Hematopoietic multipotent progenitor cell treated with erythropoietin and hydrocortisone succinate and interleukin-3 and kit ligand, for 4 days (in vitro differentiated cells): ENCODE results near the gene MRPL21.

Experiments used
- DNase-seq: peaks from one replicate; pipeline ENCODE4 v3.0.0-alpha.2; 2015

Gene MRPL21

DNA sequence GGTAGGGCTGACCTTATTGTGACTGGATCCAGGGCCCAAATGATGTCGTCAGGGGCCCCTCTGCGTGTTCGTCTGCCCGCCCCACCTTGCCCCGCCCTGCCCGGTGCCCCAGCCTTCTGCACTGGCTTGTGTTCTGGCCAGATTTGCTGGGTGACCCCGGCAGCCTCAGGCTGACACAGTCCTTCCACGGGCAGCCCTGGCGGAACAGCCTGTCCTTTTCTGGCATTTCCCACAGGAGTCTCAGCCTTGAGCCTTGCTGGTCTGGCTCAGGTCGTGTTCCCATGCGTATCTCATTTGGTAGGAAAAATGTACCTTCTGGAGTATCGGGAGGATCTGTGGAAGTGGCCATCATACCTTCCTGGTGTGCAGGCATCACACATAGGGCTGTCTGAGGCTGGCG lies 31.0 kb upstream of the MRPL21 start:
- no peak for DNase-seq

GRCh38 chr11:68934321-68934645 lies 30.7 kb upstream of the MRPL21 start:
- DNase-seq, result no peak

- DNase-seq, result no peak
Observed at GRCh38 chr11:68933605-68934320, 30.1 kb upstream of the MRPL21 start.

GRCh38 chr11:68932933-68933577 lies 29.4 kb upstream of the MRPL21 start:
- DNase-seq, result no peak

GRCh38 chr11:68932358-68932757 lies 28.7 kb upstream of the MRPL21 start:
- no peak for DNase-seq

GRCh38 chr11:68931911-68932310 lies 28.3 kb upstream of the MRPL21 start:
- no peak for DNase-seq

- DNase-seq, result no peak
Observed at GRCh38 chr11:68930991-68931855, 27.6 kb upstream of the MRPL21 start.

GRCh38 chr11:68929706-68930570 lies 26.3 kb upstream of the MRPL21 start:
- no peak for DNase-seq

GRCh38 chr11:68929135-68929534 lies 25.5 kb upstream of the MRPL21 start:
- DNase-seq, result no peak

- peak; percentile 16 for DNase-seq
Observed at GRCh38 chr11:68928136-68928880, 24.7 kb upstream of the MRPL21 start.

GRCh38 chr11:68927280-68928135 lies 23.9 kb upstream of the MRPL21 start:
- DNase-seq, result no peak

DNA sequence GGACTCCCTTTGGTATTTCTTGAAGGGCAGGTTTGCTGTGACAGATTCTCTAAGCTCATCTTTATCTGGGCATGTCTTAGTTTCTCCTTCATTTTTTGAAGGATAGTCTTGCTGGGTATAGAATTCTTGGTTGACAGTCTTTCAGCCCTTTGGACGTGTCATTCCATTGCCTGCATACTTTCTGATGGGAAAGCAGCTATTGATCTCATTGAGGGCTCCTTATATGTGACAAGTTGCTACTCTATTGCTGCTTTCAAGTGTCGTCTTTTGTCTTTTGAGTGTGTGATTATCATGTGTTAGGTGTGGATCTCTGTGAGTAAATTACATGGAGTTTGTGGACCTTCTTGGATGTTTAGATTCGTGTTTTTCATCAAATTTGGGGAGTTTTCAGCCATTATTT lies 22.0 kb upstream of the MRPL21 start:
- DNase-seq, result no peak

- DNase-seq, result no peak
Observed at GRCh38 chr11:68924073-68924925, 20.7 kb upstream of the MRPL21 start.

DNA sequence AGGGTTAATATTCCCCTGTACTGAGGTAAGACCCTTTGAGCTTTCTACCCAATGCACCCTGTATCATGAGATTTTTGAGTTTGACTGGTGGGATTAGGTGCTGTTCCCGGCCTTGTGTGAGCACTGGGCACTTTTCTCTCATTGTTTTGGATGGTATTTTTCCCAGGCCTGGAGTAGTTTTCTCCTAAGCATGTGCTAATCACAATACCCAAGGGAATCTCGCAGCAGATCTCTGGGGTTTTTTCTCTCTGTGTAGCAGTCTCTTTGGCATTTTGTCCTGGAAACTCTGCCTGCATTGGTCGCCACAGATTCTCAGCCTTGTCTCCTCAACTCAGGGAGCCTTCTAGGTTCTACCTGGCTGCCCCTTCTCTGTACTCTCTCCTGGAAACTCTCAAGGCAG lies 20.0 kb upstream of the MRPL21 start:
- no peak for DNase-seq

DNA sequence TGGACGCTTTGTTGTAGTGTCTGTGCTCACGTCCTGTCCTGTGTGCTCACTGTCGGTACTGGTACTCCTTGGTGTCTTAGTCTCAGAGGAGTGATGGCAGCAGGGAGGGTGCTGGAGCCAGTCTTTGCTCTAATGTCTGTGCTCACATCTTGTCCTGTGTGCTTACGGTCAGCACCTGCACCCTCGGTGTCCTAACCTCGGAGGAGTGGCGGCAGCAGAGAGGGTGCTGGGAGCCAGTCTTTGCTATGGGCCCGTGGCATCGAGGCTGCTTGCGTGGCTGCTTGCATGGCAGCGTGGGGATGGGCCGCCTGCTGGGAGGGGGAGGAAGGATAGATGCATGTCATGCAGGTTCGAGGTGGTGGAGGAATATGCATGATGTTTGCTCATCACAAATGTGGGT lies 12.8 kb upstream of the MRPL21 start:
- no peak for DNase-seq

GRCh38 chr11:68914761-68915160 lies 11.1 kb upstream of the MRPL21 start:
- DNase-seq, result no peak

GRCh38 chr11:68913188-68913587 lies 9.6 kb upstream of the MRPL21 start:
- DNase-seq, result no peak

- DNase-seq, result no peak
Observed at GRCh38 chr11:68912254-68912653, 8.6 kb upstream of the MRPL21 start.

GRCh38 chr11:68911731-68912130 lies 8.1 kb upstream of the MRPL21 start:
- DNase-seq, result no peak

DNA sequence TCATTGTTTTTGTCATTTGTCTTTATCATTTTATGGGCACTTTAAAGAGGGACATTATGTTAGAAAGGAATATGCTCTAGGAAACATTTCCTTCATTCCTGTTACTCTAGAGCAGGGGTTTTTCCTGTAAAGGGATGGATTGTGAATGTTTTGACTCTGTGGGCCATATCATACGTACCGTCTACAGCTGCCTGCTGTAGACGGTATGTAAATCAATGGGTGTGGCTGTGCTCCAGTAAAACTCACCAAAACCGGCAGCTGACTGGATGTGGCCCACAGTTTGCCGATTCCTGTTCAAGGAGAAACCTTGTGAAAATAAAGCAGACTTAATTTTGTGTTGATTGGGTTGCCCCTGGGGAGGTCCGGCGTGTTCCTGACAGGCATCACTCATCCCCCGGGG lies 7.3 kb upstream of the MRPL21 start:
- no peak for DNase-seq
